GM19023 (cell line): Measurements from ENCODE around the gene NME1.
"Not testable (repeated sequence)": the region's sequence is repeated elsewhere in the genome, so short reads cannot be mapped to it uniquely, and the experiment has no call there.

Experiments
- ATAC-seq: cut with Tn5 transposase; IDR thresholded peaks from one replicate; pipeline ENCODE4 v1.9.1; 2021; ENCODE audit warnings: mild to moderate bottlenecking, moderate library complexity; ENCODE audit not compliant: unreplicated experiment

Gene NME1

GRCh38 chr17:51144266-51145022, 8.9 kb upstream of the NME1 start:
- no peak for ATAC-seq

- ATAC-seq: no peak
Measured at GRCh38 chr17:51147650-51148049, 5.7 kb upstream of the NME1 start.

- no peak for ATAC-seq
Measured at GRCh38 chr17:51149163-51149562, 4.2 kb upstream of the NME1 start.

GRCh38 chr17:51150932-51151331, 2.4 kb upstream of the NME1 start:
- ATAC-seq: no peak

GRCh38 chr17:51152766-51153209, 571 bp upstream of the NME1 start:
- ATAC-seq: no peak

GRCh38 chr17:51154176-51154575, 817 bp downstream of the NME1 start:
- no peak for ATAC-seq

GRCh38 chr17:51155416-51155815, 2.1 kb downstream of the NME1 start:
- no peak for ATAC-seq

GRCh38 chr17:51159604-51160003, 6.2 kb downstream of the NME1 start:
- no peak for ATAC-seq

GRCh38 chr17:51161541-51161940, 8.2 kb downstream of the NME1 start:
- no peak for ATAC-seq

GRCh38 chr17:51164911-51165679, 11.7 kb downstream of the NME1 start:
- ATAC-seq: no peak

- ATAC-seq: peak; percentile 22
Measured at GRCh38 chr17:51165680-51166197, 12.4 kb downstream of the NME1 start.

GRCh38 chr17:51166198-51166986, 13.0 kb downstream of the NME1 start, which contains the start of gene NME2:
TSS of gene NME2 (plus strand) at chr17:51166411. CDS start at chr17:51166831, 420 bp downstream.
- peak; percentile 87 for ATAC-seq

- ATAC-seq: peak; percentile 50
Measured at GRCh38 chr17:51166987-51167931, 13.9 kb downstream of the NME1 start.

- ATAC-seq: no peak
Measured at GRCh38 chr17:51169340-51169739, 16.0 kb downstream of the NME1 start.

- ATAC-seq: no peak
Measured at GRCh38 chr17:51170736-51171135, 17.4 kb downstream of the NME1 start.

- not testable (repeated sequence) for ATAC-seq
Measured at GRCh38 chr17:51172030-51172429, 18.7 kb downstream of the NME1 start.

GRCh38 chr17:51180486-51180885, 27.1 kb downstream of the NME1 start:
- no peak for ATAC-seq

GRCh38 chr17:51184124-51184523, 30.8 kb downstream of the NME1 start:
- ATAC-seq: no peak

- ATAC-seq: no peak
Measured at GRCh38 chr17:51185763-51186332, 32.5 kb downstream of the NME1 start.
